Body of pancreas (tissue), 4 donors: ENCODE measurements around the gene POLE4. TPM values are rescaled to one million over a fixed set of nuclear protein-coding genes. Genes with fewer than 3 reads are reported as not detected.

ENCODE experiments used
- ATAC-seq: fragments of 150-250 bp; one replicate; pipeline ENCODE4 v1.9.1; 2016
- DNase-seq, 4 donors: peaks; one replicate each; pipeline ENCODE4 v3.0.0-alpha.2; 2019
- H3K27ac ChIP-seq, 4 donors: fragments of 200-600 bp; sonication (generic); 1 replicate in 3 of 4; 2 replicates in 1 of 4; pipeline versions ENCODE4 v1.5.1 to v1.6.1; 2016 to 2019; ENCODE audit warnings: mild to moderate bottlenecking in 1 of 4, mixed read lengths in 1 of 4, moderate library complexity in 1 of 4
- H3K27me3 ChIP-seq, 2 donors: fragments of 200-600 bp; sonication (generic); one replicate each; pipeline ENCODE4 v1.6.0; 2016; ENCODE audit warnings: mild to moderate bottlenecking in 1 of 2
- H3K36me3 ChIP-seq, 2 donors: fragments of 200-600 bp; sonication (generic); replicated peaks in 1 of 2; 2 replicates each; pipeline ENCODE4 v1.5.1; 2016; ENCODE audit warnings: low read depth in 2 of 2; ENCODE audit not compliant: insufficient read depth in 1 of 2
- H3K4me1 ChIP-seq: fragments of 200-600 bp; sonication (generic); one replicate; pipeline ENCODE4 v1.6.0; 2016
- H3K4me3 ChIP-seq, 2 donors: fragments of 200-600 bp; sonication (generic); 1 replicate in 1 of 2; 2 replicates in 1 of 2; pipeline ENCODE4 v1.5.1; 2016 to 2019
- H3K9me3 ChIP-seq, 3 donors: fragments of 200-600 bp; sonication (generic); 1 replicate in 2 of 3; 2 replicates in 1 of 3; pipeline ENCODE4 v1.5.1; 2016
- CTCF ChIP-seq, 7 experiments: fragments of 450-650 bp in 4 of 7; fragments of 200-600 bp in 3 of 7; sonication (generic) in 3 of 7; IDR thresholded peaks; one replicate each; pipeline ENCODE4 v1.5.1; 2016 to 2019; ENCODE audit warnings: antibody characterized with exemption in 7 of 7
- POLR2A ChIP-seq, 3 donors: fragments of 450-650 bp; IDR thresholded peaks; one replicate each; pipeline ENCODE4 v1.6.1; 2016; ENCODE audit warnings: antibody characterized with exemption in 3 of 3, mild to moderate bottlenecking in 2 of 3
- WGBS, 2 donors: methylation state at CpG; one replicate each; pipeline ENCODE4 v1.1.5; 2017; 5-methylcytosine and 5-hydroxymethylcytosine counted together
- intact Hi-C: fragments of 100-400 bp; cut with DNase I; formaldehyde crosslinking; loops from one replicate; pipeline ENCODE4 v1.15.1; 2023
- total RNA-seq, 2 donors: library from RNA; depleted of rRNA; stranded (reverse); fragments of >200 nt; gene quantifications; one replicate each; pipeline ENCODE4 v1.1.0, GENCODE V29; 2016

The POLE4 gene
- total RNA-seq, 2 donors from 2014 or later, result 15.2 to 15.8 TPM

GRCh38 chr2:74945788-74946331 lies 12.6 kb upstream of the POLE4 start:
- intact Hi-C loops, result no loop called here
- ATAC-seq (no peak), DNase-seq (no peak)
- Histone ChIP-seq H3K27ac (no peak overlapping the region), H3K4me1 (no peaks in the 10 kb centered on the region), H3K9me3 (no peaks in the 10 kb centered on the region), H3K36me3 (no peaks in the 10 kb centered on the region), H3K27me3 (no peaks in the 10 kb centered on the region), H3K4me3 (no peak overlapping the region)
- WGBS, 2 donors, result 80 to 86% methylated on average over 1 of the region's 1 CpG
- no peak for TF ChIP-seq CTCF (IDR thresholded peaks at IDR 0.05)
- no peak for TF ChIP-seq POLR2A (IDR thresholded peaks at IDR 0.05)

- Histone ChIP-seq H3K9me3 (no peaks in the 10 kb centered on the region), H3K36me3 (no peaks in the 10 kb centered on the region), H3K27me3 (no peaks in the 10 kb centered on the region), H3K4me1 (no peaks in the 10 kb centered on the region), H3K4me3 (no peak overlapping the region), H3K27ac (no peak overlapping the region)
- TF ChIP-seq CTCF (IDR thresholded peaks at IDR 0.05), result no peak
- TF ChIP-seq POLR2A (IDR thresholded peaks at IDR 0.05), result no peak
- DNase-seq (no peak), ATAC-seq (no peak)
- 85 to 91% methylated on average over 3 to 4 of the region's 4 CpGs for WGBS, 2 donors
- intact Hi-C loops, result no loop called here
Observed at GRCh38 chr2:74947703-74948102, 10.7 kb upstream of the POLE4 start.

GRCh38 chr2:74948779-74949178 lies 9.7 kb upstream of the POLE4 start:
- intact Hi-C loops, result no loop called here
- no peaks in the 10 kb centered on the region for H3K36me3 ChIP-seq
- no peak overlapping the region for H3K4me3 ChIP-seq
- TF ChIP-seq CTCF (IDR thresholded peaks at IDR 0.05) (no peak), POLR2A (IDR thresholded peaks at IDR 0.05) (no peak)
- ATAC-seq (no peak), DNase-seq (no peak)
- H3K9me3 ChIP-seq, result no peaks in the 10 kb centered on the region
- no peaks in the 10 kb centered on the region for H3K27me3 ChIP-seq
- 71 to 78% methylated on average over 4 of the region's 4 CpGs for WGBS, 2 donors
- H3K27ac ChIP-seq, result no peak overlapping the region
- no peaks in the 10 kb centered on the region for H3K4me1 ChIP-seq

GRCh38 chr2:74951211-74951754 lies 7.2 kb upstream of the POLE4 start:
- Histone ChIP-seq H3K36me3 (no peaks in the 10 kb centered on the region), H3K4me1 (no peaks in the 10 kb centered on the region), H3K27ac (no peak overlapping the region), H3K27me3 (no peaks in the 10 kb centered on the region), H3K4me3 (no peak overlapping the region), H3K9me3 (no peaks in the 10 kb centered on the region)
- 23 to 52% methylated on average over 1 of the region's 1 CpG for WGBS, 2 donors
- no peak for ATAC-seq
- intact Hi-C loops, result no loop called here
- TF ChIP-seq POLR2A (IDR thresholded peaks at IDR 0.05), result no peak
- no peak for TF ChIP-seq CTCF (IDR thresholded peaks at IDR 0.05)
- DNase-seq, result no peak

GRCh38 chr2:74952575-74952974 lies 5.9 kb upstream of the POLE4 start:
- no peak overlapping the region for H3K4me3 ChIP-seq
- ATAC-seq, result no peak
- no peak overlapping the region for H3K27ac ChIP-seq
- TF ChIP-seq CTCF (IDR thresholded peaks at IDR 0.05), result no peak
- no peaks in the 10 kb centered on the region for H3K4me1 ChIP-seq
- no peak for DNase-seq
- WGBS, 2 donors, result 87 to 91% methylated on average over 8 of the region's 8 CpGs
- intact Hi-C loops, result no loop called here
- no peaks in the 10 kb centered on the region for H3K9me3 ChIP-seq
- no peaks in the 10 kb centered on the region for H3K27me3 ChIP-seq
- H3K36me3 ChIP-seq, result no peaks in the 10 kb centered on the region
